Ishikawa (cell line): ENCODE results near the gene THRB.

Experiments
- CEBPB ChIP-seq: IDR thresholded peaks from 2 replicates; pipeline ENCODE4 v1.6.1; 2012
- EP300 ChIP-seq: IDR thresholded peaks from 2 replicates; pipeline ENCODE4 v1.6.1; 2012; ENCODE audit warnings: borderline replicate concordance
- RAD21 ChIP-seq: IDR thresholded peaks from 2 replicates; pipeline ENCODE4 v1.6.1; 2012; ENCODE audit warnings: low read depth
- REST ChIP-seq: IDR thresholded peaks from 2 replicates; pipeline ENCODE4 v1.6.1; 2012; ENCODE audit warnings: low read depth, mild to moderate bottlenecking
- TAF1 ChIP-seq: IDR thresholded peaks from 2 replicates; pipeline ENCODE4 v1.6.1; 2012; ENCODE audit warnings: low read depth, mild to moderate bottlenecking

GRCh38 chr3:24270744-24271143 is 223.9 kb downstream of the THRB start:
- TF ChIP-seq RAD21 = no peak
- TF ChIP-seq TAF1 = no peak
- TF ChIP-seq REST = no peak
- no peak for TF ChIP-seq CEBPB
- no peak for TF ChIP-seq EP300
